ENCODE data around the gene MROH9. TPM values are rescaled to one million over a fixed set of nuclear protein-coding genes. Genes with fewer than 3 reads are reported as not detected.
"Not testable (repeated sequence)": the region's sequence is repeated elsewhere in the genome, so short reads cannot be mapped to it uniquely, and the experiment has no call there.

MROH9 gene
- polyA plus RNA-seq, 1 donor from 2014 or later, result not detected

DNA sequence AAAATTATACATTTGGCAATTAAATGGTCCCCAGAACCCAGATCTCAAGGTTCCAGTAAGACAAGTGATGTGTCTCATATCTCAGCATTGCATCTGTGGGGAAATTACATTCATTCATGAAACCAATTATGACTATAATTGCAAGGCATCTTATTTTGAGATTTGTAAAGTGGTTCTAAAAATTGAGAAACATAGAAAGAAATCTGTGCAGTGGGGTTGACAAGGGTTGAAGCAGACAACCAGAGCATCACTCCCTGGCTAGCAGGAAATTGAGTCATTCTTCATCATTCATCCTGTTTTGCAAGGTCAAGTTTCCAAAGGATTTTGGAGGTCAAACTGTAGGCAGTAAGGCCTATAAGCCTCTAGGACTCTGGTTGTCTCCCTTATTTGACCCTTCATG, 25.1 kb upstream of the MROH9 start:
- H3K4me2 ChIP-seq (ENCODE audit: low read length), result no peak overlapping the region
- TF ChIP-seq RAD21 (conservative IDR thresholded peaks at IDR 0.05) (no peak), EZH2 (IDR thresholded peaks at IDR 0.05; ENCODE audit: borderline replicate concordance, insufficient read depth, low read length, poor library complexity, severe bottlenecking) (no peak), SMC3 (conservative IDR thresholded peaks at IDR 0.05; ENCODE audit: poor library complexity) (no peak), MXI1 (conservative IDR thresholded peaks at IDR 0.05; ENCODE audit: poor library complexity, severe bottlenecking) (no peak)
- TF ChIP-seq, protein P1, sequence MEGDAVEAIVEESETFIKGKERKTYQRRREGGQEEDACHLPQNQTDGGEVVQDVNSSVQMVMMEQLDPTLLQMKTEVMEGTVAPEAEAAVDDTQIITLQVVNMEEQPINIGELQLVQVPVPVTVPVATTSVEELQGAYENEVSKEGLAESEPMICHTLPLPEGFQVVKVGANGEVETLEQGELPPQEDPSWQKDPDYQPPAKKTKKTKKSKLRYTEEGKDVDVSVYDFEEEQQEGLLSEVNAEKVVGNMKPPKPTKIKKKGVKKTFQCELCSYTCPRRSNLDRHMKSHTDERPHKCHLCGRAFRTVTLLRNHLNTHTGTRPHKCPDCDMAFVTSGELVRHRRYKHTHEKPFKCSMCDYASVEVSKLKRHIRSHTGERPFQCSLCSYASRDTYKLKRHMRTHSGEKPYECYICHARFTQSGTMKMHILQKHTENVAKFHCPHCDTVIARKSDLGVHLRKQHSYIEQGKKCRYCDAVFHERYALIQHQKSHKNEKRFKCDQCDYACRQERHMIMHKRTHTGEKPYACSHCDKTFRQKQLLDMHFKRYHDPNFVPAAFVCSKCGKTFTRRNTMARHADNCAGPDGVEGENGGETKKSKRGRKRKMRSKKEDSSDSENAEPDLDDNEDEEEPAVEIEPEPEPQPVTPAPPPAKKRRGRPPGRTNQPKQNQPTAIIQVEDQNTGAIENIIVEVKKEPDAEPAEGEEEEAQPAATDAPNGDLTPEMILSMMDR (IDR thresholded peaks at IDR 0.05; ENCODE audit: poor library complexity, severe bottlenecking), result no peak
- H3K27ac ChIP-seq (ENCODE audit: low read length), result no peak overlapping the region
- no peaks in the 10 kb centered on the region for H3K36me3 ChIP-seq (ENCODE audit: insufficient read depth, low read length)
- H2AFZ ChIP-seq (ENCODE audit: low read depth, low read length), result no peak overlapping the region
- H3K4me3 ChIP-seq (ENCODE audit: low read length), result no peak overlapping the region
- no peaks in the 10 kb centered on the region for H3K79me2 ChIP-seq (replicated peaks; ENCODE audit: insufficient read depth, low read length)
- H3K27me3 ChIP-seq (ENCODE audit: insufficient read depth, low read depth, low read length), result no peaks in the 10 kb centered on the region
- no peaks in the 10 kb centered on the region for H3F3A ChIP-seq (ENCODE audit: insufficient read depth, low read length, poor library complexity, severe bottlenecking)
- H3K9ac ChIP-seq (ENCODE audit: low read length), result no peak overlapping the region
- no peaks in the 10 kb centered on the region for H3K9me2 ChIP-seq (ENCODE audit: insufficient read depth, low read length)
- H4K20me1 ChIP-seq (ENCODE audit: insufficient read depth), result no peaks in the 10 kb centered on the region
- no peaks in the 10 kb centered on the region for H3K9me3 ChIP-seq (ENCODE audit: low read length)

DNA sequence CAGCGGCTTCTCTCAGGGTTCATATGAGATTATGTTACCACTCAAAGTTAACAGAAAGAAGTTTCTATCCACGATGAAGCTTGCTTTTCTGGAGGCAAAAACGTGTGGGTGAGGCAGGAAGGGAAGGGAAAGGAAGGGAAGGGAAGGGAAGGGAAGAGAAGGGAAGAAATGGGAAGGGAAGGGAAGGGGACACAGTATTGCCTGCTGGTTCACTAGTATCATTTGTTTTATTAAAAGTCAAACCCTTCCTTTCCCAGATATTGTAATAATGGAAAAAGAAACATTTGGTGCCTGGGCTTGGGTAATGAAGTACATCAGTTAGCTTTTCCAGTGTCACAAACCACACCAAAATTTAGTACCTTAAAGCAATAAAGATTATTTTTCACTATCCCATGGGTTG, 18.0 kb upstream of the MROH9 start:
- H3K27ac ChIP-seq (ENCODE audit: low read length), result no peak overlapping the region
- H3K36me3 ChIP-seq (ENCODE audit: insufficient read depth, low read length), result no peaks in the 10 kb centered on the region
- no peaks in the 10 kb centered on the region for H3F3A ChIP-seq (ENCODE audit: insufficient read depth, low read length, poor library complexity, severe bottlenecking)
- H3K9ac ChIP-seq (ENCODE audit: low read length), result no peak overlapping the region
- H2AFZ ChIP-seq (ENCODE audit: low read depth, low read length), result no peak overlapping the region
- H3K9me2 ChIP-seq (ENCODE audit: insufficient read depth, low read length), result no peaks in the 10 kb centered on the region
- TF ChIP-seq SMC3 (conservative IDR thresholded peaks at IDR 0.05; ENCODE audit: poor library complexity) (no peak), POLR2AphosphoS5 (IDR thresholded peaks at IDR 0.05) (no peak), EZH2 (IDR thresholded peaks at IDR 0.05; ENCODE audit: borderline replicate concordance, insufficient read depth, low read length, poor library complexity, severe bottlenecking) (no peak), RAD21 (conservative IDR thresholded peaks at IDR 0.05) (no peak), EP300 (conservative IDR thresholded peaks at IDR 0.05; ENCODE audit: poor library complexity, severe bottlenecking) (no peak), TAF1 (IDR thresholded peaks at IDR 0.05; ENCODE audit: low read depth) (no peak), MXI1 (conservative IDR thresholded peaks at IDR 0.05; ENCODE audit: poor library complexity, severe bottlenecking) (no peak)
- TF ChIP-seq, protein P2, sequence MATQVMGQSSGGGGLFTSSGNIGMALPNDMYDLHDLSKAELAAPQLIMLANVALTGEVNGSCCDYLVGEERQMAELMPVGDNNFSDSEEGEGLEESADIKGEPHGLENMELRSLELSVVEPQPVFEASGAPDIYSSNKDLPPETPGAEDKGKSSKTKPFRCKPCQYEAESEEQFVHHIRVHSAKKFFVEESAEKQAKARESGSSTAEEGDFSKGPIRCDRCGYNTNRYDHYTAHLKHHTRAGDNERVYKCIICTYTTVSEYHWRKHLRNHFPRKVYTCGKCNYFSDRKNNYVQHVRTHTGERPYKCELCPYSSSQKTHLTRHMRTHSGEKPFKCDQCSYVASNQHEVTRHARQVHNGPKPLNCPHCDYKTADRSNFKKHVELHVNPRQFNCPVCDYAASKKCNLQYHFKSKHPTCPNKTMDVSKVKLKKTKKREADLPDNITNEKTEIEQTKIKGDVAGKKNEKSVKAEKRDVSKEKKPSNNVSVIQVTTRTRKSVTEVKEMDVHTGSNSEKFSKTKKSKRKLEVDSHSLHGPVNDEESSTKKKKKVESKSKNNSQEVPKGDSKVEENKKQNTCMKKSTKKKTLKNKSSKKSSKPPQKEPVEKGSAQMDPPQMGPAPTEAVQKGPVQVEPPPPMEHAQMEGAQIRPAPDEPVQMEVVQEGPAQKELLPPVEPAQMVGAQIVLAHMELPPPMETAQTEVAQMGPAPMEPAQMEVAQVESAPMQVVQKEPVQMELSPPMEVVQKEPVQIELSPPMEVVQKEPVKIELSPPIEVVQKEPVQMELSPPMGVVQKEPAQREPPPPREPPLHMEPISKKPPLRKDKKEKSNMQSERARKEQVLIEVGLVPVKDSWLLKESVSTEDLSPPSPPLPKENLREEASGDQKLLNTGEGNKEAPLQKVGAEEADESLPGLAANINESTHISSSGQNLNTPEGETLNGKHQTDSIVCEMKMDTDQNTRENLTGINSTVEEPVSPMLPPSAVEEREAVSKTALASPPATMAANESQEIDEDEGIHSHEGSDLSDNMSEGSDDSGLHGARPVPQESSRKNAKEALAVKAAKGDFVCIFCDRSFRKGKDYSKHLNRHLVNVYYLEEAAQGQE (IDR thresholded peaks at IDR 0.05; ENCODE audit: borderline replicate concordance), result no peak
- H3K9me3 ChIP-seq (ENCODE audit: low read length), result no peaks in the 10 kb centered on the region
- no peak overlapping the region for H3K4me3 ChIP-seq (ENCODE audit: low read length)
- H3K79me2 ChIP-seq (replicated peaks; ENCODE audit: insufficient read depth, low read length), result no peaks in the 10 kb centered on the region
- H3K4me2 ChIP-seq (ENCODE audit: low read length), result no peak overlapping the region
- H3K27me3 ChIP-seq (ENCODE audit: insufficient read depth, low read depth, low read length), result no peaks in the 10 kb centered on the region
- H4K20me1 ChIP-seq (ENCODE audit: insufficient read depth), result no peaks in the 10 kb centered on the region

DNA sequence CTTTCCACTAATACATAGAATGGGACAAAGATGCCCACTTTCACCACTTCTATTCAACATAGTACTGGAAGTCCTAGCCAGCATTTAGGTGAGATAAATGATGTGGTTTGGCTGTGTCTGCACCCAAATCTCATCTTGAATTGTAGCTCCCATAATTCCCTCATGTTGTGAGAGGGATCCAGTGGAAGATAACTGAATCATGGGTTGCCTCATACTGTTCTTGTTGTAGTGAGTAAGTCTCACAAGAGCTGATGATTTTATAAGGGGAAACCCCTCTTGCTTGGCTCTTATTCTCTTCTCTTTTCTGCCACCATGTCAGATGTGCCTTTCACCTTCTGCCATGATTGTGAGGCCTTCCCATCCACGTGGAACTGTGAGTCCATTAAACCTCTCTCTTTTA, 10.7 kb upstream of the MROH9 start:
- not testable (repeated sequence) for H4K20me1 ChIP-seq (ENCODE audit: insufficient read depth); H3K9ac ChIP-seq (ENCODE audit: low read length); H3K4me2 ChIP-seq (ENCODE audit: low read length); H3K4me3 ChIP-seq (ENCODE audit: low read length); H3K27ac ChIP-seq (ENCODE audit: low read length); H3K36me3 ChIP-seq (ENCODE audit: insufficient read depth, low read length); H2AFZ ChIP-seq (ENCODE audit: low read depth, low read length); H3K9me3 ChIP-seq (ENCODE audit: low read length); H3F3A ChIP-seq (ENCODE audit: insufficient read depth, low read length, poor library complexity, severe bottlenecking); H3K79me2 ChIP-seq (replicated peaks; ENCODE audit: insufficient read depth, low read length); H3K9me2 ChIP-seq (ENCODE audit: insufficient read depth, low read length); H3K27me3 ChIP-seq (ENCODE audit: insufficient read depth, low read depth, low read length)

All from neural cell (in vitro differentiated cells).